ENCODE results near the gene ZHX3.

ZHX3 gene

GRCh38 chr20:41320441-41320840, 2.9 kb upstream of the ZHX3 start:
- no peak overlapping the region for H3K4me3 ChIP-seq (replicated peaks; ENCODE audit: insufficient read depth, low read length)
- no peaks in the 10 kb centered on the region for H3K27me3 ChIP-seq (ENCODE audit: insufficient read depth, poor library complexity, severe bottlenecking)
- H3K27ac ChIP-seq (replicated peaks), result no peak overlapping the region
- no peak for DNase-seq (ENCODE audit: low read depth in 1 of 2, low spot score in 1 of 2)
- no peak for TF ChIP-seq POLR2AphosphoS5 (IDR thresholded peaks at IDR 0.05; ENCODE audit: low read depth)

DNA sequence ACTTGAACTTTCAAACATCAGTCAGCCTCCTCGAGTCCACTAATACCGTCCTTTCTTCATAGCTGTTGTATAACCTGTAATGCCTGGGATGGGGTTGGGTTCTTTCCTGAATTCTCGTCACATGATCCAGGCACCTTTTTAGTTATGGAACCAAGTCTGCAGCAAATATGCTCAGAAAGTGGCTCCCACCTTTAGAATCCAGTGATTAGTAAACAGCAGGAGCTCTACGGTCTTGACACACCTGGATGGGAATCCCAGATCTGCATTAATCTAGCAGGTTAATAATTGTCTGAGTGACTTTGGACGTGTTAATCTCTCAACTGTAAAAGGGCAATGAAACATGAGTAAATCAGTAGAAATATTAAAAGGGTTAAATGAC, 729 bp upstream of the ZHX3 start:
- no peak for DNase-seq (ENCODE audit: low read depth in 1 of 2, low spot score in 1 of 2)
- no peak overlapping the region for H3K27ac ChIP-seq (replicated peaks)

GRCh38 chr20:41316602-41317545, 657 bp downstream of the ZHX3 start:
- TF ChIP-seq GABPA (IDR thresholded peaks at IDR 0.05; ENCODE audit: low read depth) (no peak), POLR2AphosphoS5 (IDR thresholded peaks at IDR 0.05; ENCODE audit: low read depth) (peak; percentile 16; the same call in 1 of the 2 replicates), REST (IDR thresholded peaks at IDR 0.05; ENCODE audit: insufficient replicate concordance, low read depth) (no peak), SPI1 (IDR thresholded peaks at IDR 0.05; ENCODE audit: borderline replicate concordance, low read depth) (no peak), CTCF (IDR thresholded peaks at IDR 0.05; ENCODE audit: insufficient read depth, low read length) (no peak)
- Histone ChIP-seq H3K27ac (replicated peaks) (peak overlapping the region; percentile 68), H3K4me3 (replicated peaks; ENCODE audit: insufficient read depth, low read length) (peak overlapping the region; percentile 92), H3K27me3 (ENCODE audit: insufficient read depth, poor library complexity, severe bottlenecking) (no peaks in the 10 kb centered on the region)
- peak; percentile 49 to 58 for DNase-seq (ENCODE audit: low read depth in 1 of 2, low spot score in 1 of 2)

More for the DNA sequence above, 729 bp upstream of the ZHX3 start:
- no peak for TF ChIP-seq CTCF (IDR thresholded peaks at IDR 0.05; ENCODE audit: insufficient read depth, low read length)
- TF ChIP-seq GABPA (IDR thresholded peaks at IDR 0.05; ENCODE audit: low read depth), result no peak
- TF ChIP-seq SPI1 (IDR thresholded peaks at IDR 0.05; ENCODE audit: borderline replicate concordance, low read depth), result no peak
- no peak for TF ChIP-seq POLR2AphosphoS5 (IDR thresholded peaks at IDR 0.05; ENCODE audit: low read depth)
- TF ChIP-seq REST (IDR thresholded peaks at IDR 0.05; ENCODE audit: insufficient replicate concordance, low read depth), result no peak
- Histone ChIP-seq H3K27me3 (ENCODE audit: insufficient read depth, poor library complexity, severe bottlenecking) (no peaks in the 10 kb centered on the region), H3K4me3 (replicated peaks; ENCODE audit: insufficient read depth, low read length) (no peak overlapping the region)

- TF ChIP-seq REST (IDR thresholded peaks at IDR 0.05; ENCODE audit: insufficient replicate concordance, low read depth) (no peak), GABPA (IDR thresholded peaks at IDR 0.05; ENCODE audit: low read depth) (no peak), POLR2AphosphoS5 (IDR thresholded peaks at IDR 0.05; ENCODE audit: low read depth) (no peak), CTCF (IDR thresholded peaks at IDR 0.05; ENCODE audit: insufficient read depth, low read length) (no peak), SPI1 (IDR thresholded peaks at IDR 0.05; ENCODE audit: borderline replicate concordance, low read depth) (no peak)
- no peak overlapping the region for H3K27ac ChIP-seq (replicated peaks)
- DNase-seq (ENCODE audit: low read depth in 1 of 2, low spot score in 1 of 2), result no peak
- H3K27me3 ChIP-seq (ENCODE audit: insufficient read depth, poor library complexity, severe bottlenecking), result no peaks in the 10 kb centered on the region
- no peak overlapping the region for H3K4me3 ChIP-seq (replicated peaks; ENCODE audit: insufficient read depth, low read length)
Observed at GRCh38 chr20:41316051-41316450, 1.5 kb downstream of the ZHX3 start.
